Astrocyte (in vitro differentiated cells and primary cell): ENCODE data around the gene INO80E. TPM values are rescaled to one million over a fixed set of nuclear protein-coding genes. Genes with fewer than 3 reads are reported as not detected.
A peak's percentile ranks its signal among the peaks of the same experiment; 100 is the strongest.

Experiments
- DNase-seq: peaks from one replicate; pipeline ENCODE4 v3.0.0-alpha.2; 2010; ENCODE audit warnings: low read depth
- FAIRE-seq: peaks from 2 replicates; lab custom pipeline; 2011; peaks lifted over from hg19 to GRCh38; lab: Jason Lieb, UNC
- H2AFZ ChIP-seq: 2 replicates; pipeline ENCODE4 v1.6.0; 2012; ENCODE audit warnings: low read depth, low read length, inconsistent platforms
- H3K27ac ChIP-seq: 2 replicates; pipeline ENCODE4 v1.5.1; 2011; ENCODE audit warnings: low read depth, low read length, inconsistent platforms
- H3K27me3 ChIP-seq: 2 replicates; pipeline ENCODE4 v1.6.0; 2011; ENCODE audit warnings: low read length, inconsistent platforms; ENCODE audit not compliant: insufficient read depth
- H3K36me3 ChIP-seq: 2 replicates; pipeline ENCODE4 v1.5.1; 2011; ENCODE audit warnings: low read length, inconsistent platforms; ENCODE audit not compliant: insufficient read depth
- H3K4me1 ChIP-seq: 2 replicates; pipeline ENCODE4 v1.5.1; 2011; ENCODE audit warnings: low read length, inconsistent platforms; ENCODE audit not compliant: insufficient read depth
- H3K4me2 ChIP-seq: 2 replicates; pipeline ENCODE4 v1.6.0; 2012; ENCODE audit warnings: low read length, inconsistent platforms
- H3K4me3 ChIP-seq: 2 replicates; pipeline ENCODE4 v1.5.1; 2011; ENCODE audit warnings: low read depth, mild to moderate bottlenecking, low read length, inconsistent platforms; ENCODE audit not compliant: insufficient read depth
- H3K79me2 ChIP-seq: 2 replicates; pipeline ENCODE4 v1.6.0; 2012; ENCODE audit warnings: mild to moderate bottlenecking, low read length, inconsistent platforms; ENCODE audit not compliant: insufficient read depth
- H3K9ac ChIP-seq: 2 replicates; pipeline ENCODE4 v1.6.0; 2012; ENCODE audit warnings: mild to moderate bottlenecking, low read length, inconsistent platforms
- H3K9me3 ChIP-seq: 2 replicates; pipeline ENCODE4 v1.5.1; 2012; ENCODE audit warnings: low read depth, mild to moderate bottlenecking, low read length, inconsistent platforms; ENCODE audit not compliant: insufficient read depth
- H4K20me1 ChIP-seq: 2 replicates; pipeline ENCODE4 v1.6.0; 2012; ENCODE audit warnings: low read length, inconsistent platforms; ENCODE audit not compliant: insufficient read depth
- H3K27ac Mint-ChIP-seq: one replicate; pipeline ENCODE4 v1.8.0; 2021; ENCODE audit warnings: mild to moderate bottlenecking, mixed read lengths; ENCODE audit not compliant: unreplicated experiment
- H3K27me3 Mint-ChIP-seq: one replicate; pipeline ENCODE4 v1.8.0; 2021; ENCODE audit warnings: low read depth, mixed read lengths; ENCODE audit not compliant: unreplicated experiment
- H3K36me3 Mint-ChIP-seq: one replicate; pipeline ENCODE4 v1.8.0; 2021; ENCODE audit warnings: low read depth, mixed read lengths; ENCODE audit not compliant: unreplicated experiment
- H3K4me1 Mint-ChIP-seq: one replicate; pipeline ENCODE4 v1.8.0; 2021; ENCODE audit warnings: low read depth, mixed read lengths; ENCODE audit not compliant: unreplicated experiment
- H3K4me3 Mint-ChIP-seq: one replicate; pipeline ENCODE4 v1.8.0; 2021; ENCODE audit warnings: mild to moderate bottlenecking, moderate library complexity, mixed read lengths; ENCODE audit not compliant: unreplicated experiment
- H3K9me3 Mint-ChIP-seq: one replicate; pipeline ENCODE4 v1.8.0; 2021; ENCODE audit warnings: mild to moderate bottlenecking, mixed read lengths; ENCODE audit not compliant: unreplicated experiment
- CTCF ChIP-seq: IDR thresholded peaks from 2 replicates; pipeline ENCODE4 v1.5.1; 2011; ENCODE audit warnings: low read depth, mild to moderate bottlenecking, inconsistent platforms, low read length, moderate library complexity; ENCODE audit not compliant: insufficient read depth
- EZH2 ChIP-seq: IDR thresholded peaks from 2 replicates; pipeline ENCODE4 v1.6.1; 2012; ENCODE audit warnings: mild to moderate bottlenecking, low read length, inconsistent platforms; ENCODE audit not compliant: insufficient read depth
- total RNA-seq: library from RNA; stranded (reverse); gene quantifications from 2 replicates; pipeline ENCODE4 v1.2.1, GENCODE V29; 2021

Gene INO80E
- total RNA-seq, 1 donor from 2014 or later = 58.5 TPM

- H3K27ac ChIP-seq = no peak overlapping the region
- no peak overlapping the region for H3K4me3 ChIP-seq
- peaks cover 16% of the 10 kb centered on the region for H3K79me2 ChIP-seq
- H3K4me2 ChIP-seq = no peak overlapping the region
- H3K27ac Mint-ChIP-seq = no peak overlapping the region
- no peak overlapping the region for H3K4me3 Mint-ChIP-seq
- no peak overlapping the region for H2AFZ ChIP-seq
- DNase-seq (no peak), FAIRE-seq (no peak)
- H3K27me3 ChIP-seq = no peaks in the 10 kb centered on the region
- H3K9me3 ChIP-seq = no peaks in the 10 kb centered on the region
- H3K4me1 Mint-ChIP-seq = peaks cover 8% of the 10 kb centered on the region
- H3K9ac ChIP-seq = no peak overlapping the region
- peaks cover 23% of the 10 kb centered on the region for H3K36me3 ChIP-seq
- H3K4me1 ChIP-seq = peaks cover 12% of the 10 kb centered on the region
- TF ChIP-seq CTCF = no peak
- no peak for TF ChIP-seq EZH2
- H4K20me1 ChIP-seq = peaks cover 21% of the 10 kb centered on the region
- no peaks in the 10 kb centered on the region for H3K9me3 Mint-ChIP-seq
- peaks cover 13% of the 10 kb centered on the region for H3K36me3 Mint-ChIP-seq
- no peaks in the 10 kb centered on the region for H3K27me3 Mint-ChIP-seq
Observed at GRCh38 chr16:29993191-29993902, 2.7 kb upstream of the INO80E start.

DNA sequence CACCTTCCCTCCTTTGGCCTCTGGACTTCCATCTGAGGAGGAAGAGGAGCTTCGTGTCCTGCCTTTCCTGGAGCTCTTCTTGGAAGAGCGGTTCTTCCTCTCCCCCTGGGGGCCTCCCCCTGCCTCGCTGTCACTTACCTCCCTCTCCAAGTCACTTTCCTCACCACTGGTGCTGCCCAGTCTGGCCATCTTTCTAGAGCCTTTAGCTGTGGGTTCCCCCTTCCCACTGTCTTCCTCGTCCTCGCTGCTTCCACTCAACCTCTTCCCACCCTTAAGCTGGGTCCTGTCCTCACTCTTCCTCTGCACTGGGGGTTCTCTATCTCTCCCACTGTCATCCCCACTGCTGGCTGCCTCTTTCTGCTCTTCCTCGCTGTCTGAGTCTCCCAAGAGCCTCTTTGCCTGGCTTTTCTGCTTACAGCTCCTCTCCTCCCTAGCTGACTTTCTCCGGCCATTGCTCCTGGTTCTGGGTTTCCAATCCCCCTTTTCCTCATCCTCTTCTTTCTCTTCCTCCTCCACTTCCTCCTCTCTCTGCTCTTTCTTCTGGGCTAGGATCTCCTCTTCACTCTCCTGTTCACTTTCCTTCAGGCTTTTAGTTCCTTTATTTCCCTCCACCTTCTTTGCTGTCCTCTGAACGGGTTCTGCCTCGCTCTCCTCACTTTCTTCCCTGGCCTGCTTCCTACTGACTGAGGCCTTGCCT is 2.0 kb upstream of the INO80E start:
- Mint-ChIP-seq H3K27ac (peak overlapping the region; percentile 5), H3K4me1 (peaks cover 8% of the 10 kb centered on the region), H3K36me3 (peaks cover 13% of the 10 kb centered on the region), H3K27me3 (no peaks in the 10 kb centered on the region), H3K4me3 (peak overlapping the region; percentile 78), H3K9me3 (no peaks in the 10 kb centered on the region)
- Histone ChIP-seq H3K9me3 (no peaks in the 10 kb centered on the region), H3K36me3 (peaks cover 21% of the 10 kb centered on the region), H3K9ac (peak overlapping the region; percentile 87), H2AFZ (no peak overlapping the region), H3K4me1 (peaks cover 12% of the 10 kb centered on the region), H3K4me3 (no peak overlapping the region), H3K27me3 (no peaks in the 10 kb centered on the region), H4K20me1 (peaks cover 14% of the 10 kb centered on the region), H3K79me2 (peaks cover 16% of the 10 kb centered on the region), H3K4me2 (peak overlapping the region; percentile 86), H3K27ac (no peak overlapping the region)
- no peak for TF ChIP-seq EZH2
- FAIRE-seq (no peak), DNase-seq (no peak)

GRCh38 chr16:29994600-29995323 is 1.3 kb upstream of the INO80E start:
- Mint-ChIP-seq H3K27ac (peak overlapping the region; percentile 18), H3K27me3 (no peaks in the 10 kb centered on the region), H3K9me3 (no peaks in the 10 kb centered on the region), H3K4me3 (peak overlapping the region; percentile 98), H3K36me3 (peaks cover 13% of the 10 kb centered on the region), H3K4me1 (peaks cover 8% of the 10 kb centered on the region)
- DNase-seq (peak; percentile 14), FAIRE-seq (no peak)
- Histone ChIP-seq H3K9me3 (no peaks in the 10 kb centered on the region), H3K4me3 (peak overlapping the region; percentile 79), H3K36me3 (peaks cover 17% of the 10 kb centered on the region), H3K79me2 (peaks cover 18% of the 10 kb centered on the region), H3K4me2 (peak overlapping the region; percentile 86), H3K9ac (peak overlapping the region; percentile 87), H2AFZ (peak overlapping the region; percentile 79), H3K4me1 (peaks cover 12% of the 10 kb centered on the region), H3K27ac (peak overlapping the region; percentile 90), H3K27me3 (no peaks in the 10 kb centered on the region), H4K20me1 (peaks cover 14% of the 10 kb centered on the region)
- no peak for TF ChIP-seq EZH2
- TF ChIP-seq CTCF = no peak
